IMR-90 (cell line): ENCODE results near the gene FBXO5. TPM values are rescaled to one million over a fixed set of nuclear protein-coding genes. Genes with fewer than 3 reads are reported as not detected.

Experiments
- ATAC-seq: fragments of 200-7000 bp; cut with Tn5 transposase; 2 replicates; pipeline ENCODE4 v1.9.1; 2020; ENCODE audit warnings: low read depth, mild to moderate bottlenecking, moderate library complexity
- BruUV-seq: library from RNA; stranded (reverse); fragments of 400-500 nt; replicated peaks from 2 replicates; lab custom pipeline; 2021; lab: Mats Ljungman, UMichigan
- CTCF ChIA-PET: fragments of 300-600 bp; formaldehyde crosslinking; extraction: SDS; loops from one replicate; lab custom pipeline; 2021; ENCODE audit warnings: antibody characterized with exemption; lab: Yijun Ruan, JAX
- POLR2A ChIA-PET: fragments of 300-600 bp; sonication (Branson Sonifier 250); formaldehyde crosslinking; loops from one replicate; lab custom pipeline; 2022; ENCODE audit warnings: antibody characterized with exemption; ENCODE audit not compliant: unreplicated experiment; lab: Charles Lee
- DNase-seq: peaks from one replicate; pipeline ENCODE4 v3.0.0; 2013
- H2AFZ ChIP-seq: replicated peaks from 2 replicates; pipeline ENCODE3; 2013; ENCODE audit warnings: low read length, mild to moderate bottlenecking; ENCODE audit not compliant: poor library complexity
- H2AK5ac ChIP-seq: 2 replicates; pipeline ENCODE4 v1.6.1; 2013; ENCODE audit warnings: low read depth, low read length, inconsistent platforms
- H2AK9ac ChIP-seq: replicated peaks from 2 replicates; pipeline ENCODE3; 2013; ENCODE audit warnings: mild to moderate bottlenecking, low read depth, low read length, moderate library complexity; ENCODE audit not compliant: poor library complexity
- H2BK120ac ChIP-seq: 2 replicates; pipeline ENCODE4 v1.6.1; 2013; ENCODE audit warnings: low read depth, low read length, inconsistent platforms
- H2BK15ac ChIP-seq: 3 replicates; pipeline ENCODE4 v1.6.1; 2013; ENCODE audit warnings: low read depth, low read length, inconsistent platforms
- H2BK20ac ChIP-seq: 2 replicates; pipeline ENCODE4 v1.6.1; 2013; ENCODE audit warnings: low read depth, mild to moderate bottlenecking, inconsistent platforms, low read length, moderate library complexity
- H2BK5ac ChIP-seq: 2 replicates; pipeline ENCODE4 v1.6.1; 2013; ENCODE audit warnings: mild to moderate bottlenecking, low read depth, low read length, inconsistent platforms; ENCODE audit not compliant: poor library complexity, severe bottlenecking
- H3K14ac ChIP-seq: replicated peaks from 2 replicates; pipeline ENCODE4 v1.6.1; 2013; ENCODE audit warnings: low read depth, low read length, inconsistent platforms
- H3K18ac ChIP-seq: 2 replicates; pipeline ENCODE4 v1.6.1; 2013; ENCODE audit warnings: low read depth, low read length, control low read depth
- H3K23ac ChIP-seq: 2 replicates; pipeline ENCODE4 v1.6.1; 2013; ENCODE audit warnings: low read depth, low read length, inconsistent platforms
- H3K27ac ChIP-seq: 2 replicates; pipeline ENCODE4 v1.5.1; 2013; ENCODE audit warnings: mild to moderate bottlenecking, control low read depth, low read length; ENCODE audit not compliant: insufficient read depth
- H3K27me3 ChIP-seq: 2 replicates; pipeline ENCODE4 v1.6.1; 2013; ENCODE audit warnings: low read length; ENCODE audit not compliant: control insufficient read depth, insufficient read depth
- H3K36me3 ChIP-seq: 2 replicates; pipeline ENCODE4 v1.6.1; 2013; ENCODE audit warnings: low read length, mixed read lengths; ENCODE audit not compliant: control insufficient read depth, insufficient read depth
- H3K4ac ChIP-seq: 2 replicates; pipeline ENCODE4 v1.6.1; 2013; ENCODE audit warnings: low read depth, low read length, inconsistent platforms
- H3K4me1 ChIP-seq: 2 replicates; pipeline ENCODE4 v1.6.1; 2013; ENCODE audit warnings: low read length, mixed read lengths; ENCODE audit not compliant: control insufficient read depth, insufficient read depth
- H3K4me2 ChIP-seq: 2 replicates; pipeline ENCODE4 v1.6.1; 2013; ENCODE audit warnings: low read depth, mild to moderate bottlenecking, control low read depth, low read length, moderate library complexity
- H3K4me3 ChIP-seq: 2 replicates; pipeline ENCODE4 v1.5.1; 2013; ENCODE audit warnings: low read depth, mild to moderate bottlenecking, control low read depth, low read length, moderate library complexity; ENCODE audit not compliant: insufficient read depth
- H3K56ac ChIP-seq: 2 replicates; pipeline ENCODE4 v1.6.1; 2013; ENCODE audit warnings: low read length, inconsistent platforms; ENCODE audit not compliant: insufficient read depth; ENCODE audit errors: extremely low read depth
- H3K79me1 ChIP-seq, 2 experiments: 2 replicates each; pipeline ENCODE4 v1.6.1; 2013; ENCODE audit warnings: low read length in 2 of 2, inconsistent platforms in 1 of 2, low read depth in 1 of 2
- H3K9ac ChIP-seq: 2 replicates; pipeline ENCODE4 v1.6.1; 2013; ENCODE audit warnings: low read depth, low read length, control low read depth
- H3K9me1 ChIP-seq: 2 replicates; pipeline ENCODE4 v1.6.1; 2013; ENCODE audit warnings: low read length, inconsistent platforms; ENCODE audit not compliant: insufficient read depth
- H3K9me3 ChIP-seq: 2 replicates; pipeline ENCODE4 v1.6.1; 2013; ENCODE audit warnings: low read length; ENCODE audit not compliant: control insufficient read depth, insufficient read depth
- H4K20me1 ChIP-seq: 2 replicates; pipeline ENCODE4 v1.6.1; 2013; ENCODE audit warnings: low read length, inconsistent platforms; ENCODE audit not compliant: insufficient read depth
- H4K5ac ChIP-seq: 2 replicates; pipeline ENCODE4 v1.6.1; 2013; ENCODE audit warnings: mild to moderate bottlenecking, low read depth, low read length, control low read depth
- H4K8ac ChIP-seq, 2 experiments: 2 replicates each; pipeline ENCODE4 v1.6.1; 2013; ENCODE audit warnings: low read depth in 2 of 2, low read length in 2 of 2, control low read depth in 1 of 2, inconsistent platforms in 1 of 2
- H4K91ac ChIP-seq: 2 replicates; pipeline ENCODE4 v1.6.1; 2013; ENCODE audit warnings: low read depth, low read length, inconsistent platforms; ENCODE audit not compliant: insufficient read depth
- BHLHE40 ChIP-seq: fragments of 150-350 bp; IDR thresholded peaks from 2 replicates; pipeline ENCODE4 v1.6.1; 2016; ENCODE audit warnings: mild to moderate bottlenecking, low read depth, low read length
- CHD1 ChIP-seq: IDR thresholded peaks from 2 replicates; pipeline ENCODE4 v1.6.1; 2012; ENCODE audit warnings: low read depth, low read length, improper control_type of control experiment
- FOS ChIP-seq: fragments of 150-350 bp; IDR thresholded peaks from 2 replicates; pipeline ENCODE4 v1.6.1; 2016; ENCODE audit warnings: low read depth, low read length
- MAFK ChIP-seq: IDR thresholded peaks from 2 replicates; pipeline ENCODE4 v1.6.1; 2012; ENCODE audit warnings: low read depth, low read length, improper control_type of control experiment
- POLR2A ChIP-seq: IDR thresholded peaks from 2 replicates; pipeline ENCODE4 v1.6.1; 2012; ENCODE audit warnings: mild to moderate bottlenecking, low read depth, low read length
- RAD21 ChIP-seq: IDR thresholded peaks from 2 replicates; pipeline ENCODE4 v1.6.1; 2012; ENCODE audit warnings: low read length, improper control_type of control experiment
- RCOR1 ChIP-seq: IDR thresholded peaks from 2 replicates; pipeline ENCODE4 v1.6.1; 2012; ENCODE audit warnings: mild to moderate bottlenecking, low read length, improper control_type of control experiment; ENCODE audit not compliant: insufficient replicate concordance
- RFX5 ChIP-seq: IDR thresholded peaks from 2 replicates; pipeline ENCODE4 v1.8.0; 2012; ENCODE audit warnings: low read depth, mild to moderate bottlenecking, low read length, moderate library complexity
- SMC3 ChIP-seq: fragments of 150-350 bp; IDR thresholded peaks from 2 replicates; pipeline ENCODE4 v1.6.1; 2016; ENCODE audit warnings: low read depth, mild to moderate bottlenecking, antibody characterized with exemption, low read length, moderate library complexity
- WGBS, 2 experiments: methylation state at CpG; one replicate each; pipeline versions ENCODE4 v1.1.5 to v1.1.7; 2013; ENCODE audit warnings: missing lambda C conversion rate in 2 of 2; ENCODE audit not compliant: insufficient read length in 1 of 2; ENCODE audit errors: extremely low coverage in 2 of 2; 5-methylcytosine and 5-hydroxymethylcytosine counted together
- dilution Hi-C: fragments of 300-500 bp; cut with HindIII; formaldehyde crosslinking; loops from one replicate; pipeline ENCODE4 v1.14.3; 2018; ENCODE audit warnings: low sequenced_read_pairs; ENCODE audit not compliant: unreplicated experiment
- in situ Hi-C: fragments of 300-500 bp; cut with MboI; formaldehyde crosslinking; loops from 3 replicates; pipeline ENCODE4 v1.14.3; 2019; ENCODE audit warnings: low sequenced_read_pairs, inconsistent platforms, mixed read lengths
- intact Hi-C: fragments of 100-400 bp; cut with micrococcal nuclease; formaldehyde crosslinking; loops from 2 replicates; pipeline ENCODE4 v1.10.0; 2022
- polyA plus RNA-seq, 3 experiments: library from polyadenylated mRNA; depleted of rRNA; stranded (reverse); fragments of >200 nt; gene quantifications; 2 replicates each; pipeline ENCODE4 v1.2.3, GENCODE V29; 2012; ENCODE audit warnings: low replicate concordance in 1 of 3
- total RNA-seq: library from RNA; depleted of rRNA; stranded (reverse); fragments of >200 nt; gene quantifications from 2 replicates; pipeline ENCODE4 v1.2.3, GENCODE V29; 2012
- TF ChIP-seq, protein P1 (sequence below): conservative IDR thresholded peaks from 2 replicates; pipeline ENCODE4 v1.5.1; 2012; ENCODE audit warnings: mild to moderate bottlenecking, low read depth, low read length, improper control_type of control experiment

Gene FBXO5
- total and polyA plus RNA-seq, 2 of the 4 experiments (the other 2 are of a cell fraction) = 11.8 to 16.7 TPM

DNA sequence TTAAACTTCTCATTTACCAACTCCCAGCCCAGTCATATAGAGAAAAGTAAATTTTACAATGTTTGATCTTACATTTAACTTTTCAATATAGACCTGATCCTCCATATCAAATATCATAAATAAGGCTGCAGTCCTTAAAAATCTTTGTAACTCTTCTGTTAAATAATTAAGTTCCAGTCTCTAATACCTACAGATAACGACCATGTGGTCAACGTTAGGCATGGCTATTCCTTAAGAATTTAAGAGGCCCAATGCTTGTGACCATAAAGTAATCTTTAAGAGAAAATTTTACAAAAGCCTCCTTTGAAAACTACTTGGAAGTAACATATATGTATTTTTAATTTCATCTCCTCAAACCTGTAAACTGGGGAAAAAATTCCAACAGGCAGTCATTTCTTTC is 1.6 kb downstream of the FBXO5 start:
- Histone ChIP-seq H4K20me1 (peaks cover 19% of the 10 kb centered on the region), H2AK5ac (no peak overlapping the region), H3K9me1 (peaks cover 5% of the 10 kb centered on the region; the same call in 1 of the 2 replicates), H3K18ac (no peak overlapping the region), H3K27me3 (no peaks in the 10 kb centered on the region), H3K4me3 (peak overlapping the region; percentile 13; the same call in 1 of the 2 replicates), H3K4ac (no peak overlapping the region), H3K27ac (no peak overlapping the region), H4K91ac (no peak overlapping the region), H4K8ac (no peak overlapping the region), H3K9ac (peak overlapping the region; percentile 39; the same call in 1 of the 2 replicates), H3K56ac (no peak overlapping the region), H3K4me2 (peak overlapping the region; percentile 81), H3K9me3 (no peaks in the 10 kb centered on the region), H2AFZ (no peak overlapping the region), H2BK120ac (no peak overlapping the region), H3K4me1 (peaks cover 10% of the 10 kb centered on the region), H3K79me1 (peaks cover 4 to 15% of the 10 kb centered on the region in 2 experiments; a peak in 2 of 4 replicates), H3K36me3 (no peaks in the 10 kb centered on the region; the same call in 1 of the 2 replicates), H3K23ac (peak overlapping the region; percentile 61; the same call in 1 of the 2 replicates), H4K5ac (no peak overlapping the region), H2BK15ac (no peak overlapping the region), H2AK9ac (no peak overlapping the region), H2BK20ac (no peak overlapping the region), H2BK5ac (peak overlapping the region; percentile 27), H3K14ac (no peak overlapping the region)
- dilution Hi-C loops (no loop called here), in situ Hi-C loops (no loop called here), intact Hi-C loops (loop anchor here (5.0 kb wide), 1 partner anchor 599 kb away; no protein-coding TSS in a partner anchor)
- POLR2A ChIA-PET = no interaction called here
- no CpG with 5 or more reads among the region's 2 CpGs for WGBS, 2 experiments
- DNase-seq (no peak), ATAC-seq (no peak)
- TF ChIP-seq BHLHE40 (no peak), RFX5 (no peak), MAFK (no peak), CHD1 (no peak), FOS (no peak), SMC3 (no peak), RCOR1 (no peak), POLR2A (no peak), RAD21 (no peak)
- TF ChIP-seq, protein P1, sequence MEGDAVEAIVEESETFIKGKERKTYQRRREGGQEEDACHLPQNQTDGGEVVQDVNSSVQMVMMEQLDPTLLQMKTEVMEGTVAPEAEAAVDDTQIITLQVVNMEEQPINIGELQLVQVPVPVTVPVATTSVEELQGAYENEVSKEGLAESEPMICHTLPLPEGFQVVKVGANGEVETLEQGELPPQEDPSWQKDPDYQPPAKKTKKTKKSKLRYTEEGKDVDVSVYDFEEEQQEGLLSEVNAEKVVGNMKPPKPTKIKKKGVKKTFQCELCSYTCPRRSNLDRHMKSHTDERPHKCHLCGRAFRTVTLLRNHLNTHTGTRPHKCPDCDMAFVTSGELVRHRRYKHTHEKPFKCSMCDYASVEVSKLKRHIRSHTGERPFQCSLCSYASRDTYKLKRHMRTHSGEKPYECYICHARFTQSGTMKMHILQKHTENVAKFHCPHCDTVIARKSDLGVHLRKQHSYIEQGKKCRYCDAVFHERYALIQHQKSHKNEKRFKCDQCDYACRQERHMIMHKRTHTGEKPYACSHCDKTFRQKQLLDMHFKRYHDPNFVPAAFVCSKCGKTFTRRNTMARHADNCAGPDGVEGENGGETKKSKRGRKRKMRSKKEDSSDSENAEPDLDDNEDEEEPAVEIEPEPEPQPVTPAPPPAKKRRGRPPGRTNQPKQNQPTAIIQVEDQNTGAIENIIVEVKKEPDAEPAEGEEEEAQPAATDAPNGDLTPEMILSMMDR = no peak
- CTCF ChIA-PET = interaction anchor here (0.6 kb wide), 2 partner anchors 44 to 206 kb away, joined by 3 read pairs; no protein-coding TSS in a partner anchor
- no TSS peak for BruUV-seq
